Measurements from ENCODE around the gene EXOC2. TPM values are rescaled to one million over a fixed set of nuclear protein-coding genes. Genes with fewer than 3 reads are reported as not detected.
A peak's percentile ranks its signal among the peaks of the same experiment; 100 is the strongest.

Gene EXOC2
- total RNA-seq, 1 donor from 2014 or later: 29.2 TPM

DNA sequence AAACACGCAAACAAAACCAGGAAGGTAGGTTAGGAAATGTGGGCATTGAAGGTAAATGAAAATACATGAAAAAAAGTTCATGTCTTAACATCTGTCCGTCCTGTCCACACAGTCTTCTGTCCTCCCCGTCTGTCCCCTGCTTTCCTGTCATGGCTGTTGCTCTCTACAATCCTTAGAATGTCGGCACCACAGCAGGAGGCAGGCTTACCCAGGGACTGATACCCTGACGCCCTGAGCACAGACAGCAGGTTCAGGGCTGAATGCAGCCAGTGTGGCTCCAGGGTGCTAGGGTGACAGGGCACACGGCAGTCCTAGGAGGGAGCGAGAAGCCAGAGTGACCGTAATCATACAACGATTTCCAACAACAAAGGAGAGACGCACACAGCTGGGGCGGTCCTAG, 177.7 kb downstream of the EXOC2 start:
- H3K27me3 ChIP-seq (ENCODE audit: control insufficient read depth, insufficient read depth, low read length): no peaks in the 10 kb centered on the region
- H3K4me3 ChIP-seq (ENCODE audit: low read depth, low read length): no peak overlapping the region
- FAIRE-seq: peak; percentile 90
- H3K36me3 ChIP-seq (ENCODE audit: control insufficient read depth, insufficient read depth, low read length): peaks cover 1% of the 10 kb centered on the region
- TF ChIP-seq, protein P1, sequence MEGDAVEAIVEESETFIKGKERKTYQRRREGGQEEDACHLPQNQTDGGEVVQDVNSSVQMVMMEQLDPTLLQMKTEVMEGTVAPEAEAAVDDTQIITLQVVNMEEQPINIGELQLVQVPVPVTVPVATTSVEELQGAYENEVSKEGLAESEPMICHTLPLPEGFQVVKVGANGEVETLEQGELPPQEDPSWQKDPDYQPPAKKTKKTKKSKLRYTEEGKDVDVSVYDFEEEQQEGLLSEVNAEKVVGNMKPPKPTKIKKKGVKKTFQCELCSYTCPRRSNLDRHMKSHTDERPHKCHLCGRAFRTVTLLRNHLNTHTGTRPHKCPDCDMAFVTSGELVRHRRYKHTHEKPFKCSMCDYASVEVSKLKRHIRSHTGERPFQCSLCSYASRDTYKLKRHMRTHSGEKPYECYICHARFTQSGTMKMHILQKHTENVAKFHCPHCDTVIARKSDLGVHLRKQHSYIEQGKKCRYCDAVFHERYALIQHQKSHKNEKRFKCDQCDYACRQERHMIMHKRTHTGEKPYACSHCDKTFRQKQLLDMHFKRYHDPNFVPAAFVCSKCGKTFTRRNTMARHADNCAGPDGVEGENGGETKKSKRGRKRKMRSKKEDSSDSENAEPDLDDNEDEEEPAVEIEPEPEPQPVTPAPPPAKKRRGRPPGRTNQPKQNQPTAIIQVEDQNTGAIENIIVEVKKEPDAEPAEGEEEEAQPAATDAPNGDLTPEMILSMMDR (IDR thresholded peaks at IDR 0.05; ENCODE audit: insufficient read depth, low read length, severe bottlenecking): no peak
- no peak for DNase-seq (ENCODE audit: low read depth)

DNA sequence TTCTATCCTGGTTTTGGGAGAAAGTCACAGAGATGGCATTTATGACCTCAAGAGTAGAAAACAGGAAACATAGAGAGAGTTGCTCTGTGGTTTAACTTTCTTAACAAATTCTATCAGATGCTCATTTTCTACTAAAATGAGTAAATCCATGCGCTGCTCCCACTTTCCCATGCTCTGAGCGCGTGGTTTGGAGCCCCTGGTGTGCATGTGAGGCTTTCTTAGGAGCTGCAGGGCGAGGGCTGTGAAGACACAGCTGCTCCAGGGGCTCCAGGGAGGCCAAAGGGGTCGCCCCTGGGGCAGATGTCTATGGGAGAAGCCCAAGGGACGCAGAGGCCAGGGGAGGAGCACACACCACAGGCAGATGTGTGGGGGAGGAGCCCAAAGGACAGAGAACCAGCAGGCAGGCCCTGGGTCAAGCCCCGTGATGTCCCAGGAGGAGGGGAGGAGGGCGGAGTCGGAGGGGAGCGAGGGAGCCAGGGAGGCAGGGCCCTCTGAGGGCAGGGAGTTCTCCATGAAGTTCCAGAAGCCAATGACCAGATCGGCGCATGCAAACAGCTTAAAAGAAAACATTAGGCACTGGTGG, 178.5 kb downstream of the EXOC2 start:
- Histone ChIP-seq H3K27me3 (ENCODE audit: control insufficient read depth, insufficient read depth, low read length) (no peaks in the 10 kb centered on the region), H3K36me3 (ENCODE audit: control insufficient read depth, insufficient read depth, low read length) (peaks cover 1% of the 10 kb centered on the region), H3K4me3 (ENCODE audit: low read depth, low read length) (no peak overlapping the region)
- TF ChIP-seq, protein P1 (IDR thresholded peaks at IDR 0.05; ENCODE audit: insufficient read depth, low read length, severe bottlenecking): no peak
- FAIRE-seq (no peak), DNase-seq (ENCODE audit: low read depth) (no peak)

DNA sequence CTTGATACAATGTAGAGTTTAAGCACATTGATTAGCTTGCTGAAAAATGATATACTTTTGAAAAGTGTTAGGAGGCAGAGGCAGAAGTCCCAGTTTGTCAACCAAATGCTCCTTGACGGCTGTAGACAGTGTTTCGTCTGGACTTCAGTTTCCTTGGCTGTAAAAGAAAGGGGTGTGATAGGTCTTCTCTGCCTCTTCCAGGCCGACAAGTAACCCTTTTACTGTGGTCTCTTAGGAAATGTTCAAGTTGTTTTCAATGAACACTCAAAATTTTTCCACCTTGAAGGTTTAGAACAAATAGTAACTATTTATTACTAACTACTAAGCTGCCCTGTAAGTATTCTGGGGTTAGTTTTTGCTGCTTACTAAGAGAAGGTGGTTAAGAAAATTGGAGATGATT, 179.0 kb downstream of the EXOC2 start:
- Histone ChIP-seq H3K4me3 (ENCODE audit: low read depth, low read length) (no peak overlapping the region), H3K27me3 (ENCODE audit: control insufficient read depth, insufficient read depth, low read length) (no peaks in the 10 kb centered on the region), H3K36me3 (ENCODE audit: control insufficient read depth, insufficient read depth, low read length) (peaks cover 1% of the 10 kb centered on the region)
- no peak for FAIRE-seq
- DNase-seq (ENCODE audit: low read depth): no peak
- TF ChIP-seq, protein P1 (IDR thresholded peaks at IDR 0.05; ENCODE audit: insufficient read depth, low read length, severe bottlenecking): no peak

DNA sequence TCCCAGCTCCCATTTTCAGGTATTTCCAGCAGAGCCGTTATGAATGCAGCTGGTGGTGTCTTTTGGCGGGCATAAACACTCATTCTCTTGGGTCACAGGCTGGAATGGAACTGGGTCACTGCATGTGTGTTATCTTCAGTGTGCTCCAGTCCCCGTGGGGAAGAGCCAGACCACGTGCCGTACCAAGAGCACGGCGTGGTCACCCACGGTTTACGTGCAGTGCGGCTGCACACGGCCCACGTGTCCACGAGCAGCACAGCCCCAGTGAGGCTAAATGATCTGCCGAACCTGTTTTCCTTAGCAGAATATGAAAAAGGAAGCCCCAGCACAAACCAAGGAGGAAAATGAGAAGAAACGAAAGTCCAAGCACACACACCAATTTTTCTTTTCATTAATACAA, 179.9 kb downstream of the EXOC2 start:
- Histone ChIP-seq H3K27me3 (ENCODE audit: control insufficient read depth, insufficient read depth, low read length) (no peaks in the 10 kb centered on the region), H3K36me3 (ENCODE audit: control insufficient read depth, insufficient read depth, low read length) (peaks cover 1% of the 10 kb centered on the region), H3K4me3 (ENCODE audit: low read depth, low read length) (no peak overlapping the region)
- DNase-seq (ENCODE audit: low read depth): no peak
- TF ChIP-seq, protein P1 (IDR thresholded peaks at IDR 0.05; ENCODE audit: insufficient read depth, low read length, severe bottlenecking): no peak
- no peak for FAIRE-seq

DNA sequence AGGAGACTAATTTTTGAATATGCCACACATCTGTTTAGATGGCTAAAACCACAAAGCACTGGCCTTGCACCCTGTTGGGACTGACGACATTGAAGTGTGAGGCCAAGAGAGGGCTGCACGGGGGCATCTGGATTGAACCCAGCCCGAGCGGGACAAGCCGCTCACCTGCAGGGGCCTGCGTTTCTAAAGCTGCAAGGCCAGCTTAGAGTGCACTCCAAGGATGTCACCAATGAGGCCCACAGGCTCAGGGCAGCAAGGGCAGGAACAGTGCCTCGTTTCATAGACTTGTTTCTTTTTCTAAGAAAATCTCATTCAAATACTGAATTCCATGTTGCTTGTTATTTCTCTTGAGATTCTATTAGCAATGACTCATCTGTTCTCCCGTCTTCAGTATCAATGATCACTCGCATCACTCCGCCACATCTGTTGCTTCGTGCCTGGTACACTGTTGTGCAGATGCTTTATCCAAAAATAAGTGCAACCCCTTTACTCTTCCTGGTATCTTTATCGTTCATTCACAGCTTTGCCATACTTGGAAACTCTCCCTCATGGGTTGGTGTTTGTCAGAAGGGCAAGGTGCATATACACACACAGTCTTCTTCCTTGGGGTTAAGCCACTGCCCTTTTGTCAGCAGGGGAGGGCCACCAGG, 181.3 kb downstream of the EXOC2 start:
- Histone ChIP-seq H3K27me3 (ENCODE audit: control insufficient read depth, insufficient read depth, low read length) (no peaks in the 10 kb centered on the region), H3K4me3 (ENCODE audit: low read depth, low read length) (no peak overlapping the region), H3K36me3 (ENCODE audit: control insufficient read depth, insufficient read depth, low read length) (peaks cover 1% of the 10 kb centered on the region)
- DNase-seq (ENCODE audit: low read depth): no peak
- no peak for FAIRE-seq
- TF ChIP-seq, protein P1 (IDR thresholded peaks at IDR 0.05; ENCODE audit: insufficient read depth, low read length, severe bottlenecking): no peak

DNA sequence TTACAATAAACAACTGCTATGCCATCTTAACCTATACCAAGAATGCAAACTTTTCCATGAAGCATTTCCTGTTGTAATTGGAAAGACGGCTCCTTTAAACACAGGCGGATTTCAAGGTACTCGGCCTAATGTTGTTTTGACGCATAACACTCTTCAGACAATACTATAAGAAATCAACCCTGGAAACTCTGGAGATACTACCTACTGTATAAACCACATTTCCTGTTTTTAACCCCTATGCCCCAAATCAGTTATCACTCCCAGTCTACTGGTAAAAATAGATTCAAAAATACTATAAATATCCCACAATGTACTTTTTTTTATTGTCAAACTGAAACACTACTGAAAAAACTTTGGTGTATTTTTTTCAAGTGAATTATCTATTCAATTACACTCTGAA, 183.3 kb downstream of the EXOC2 start:
- Histone ChIP-seq H3K4me3 (ENCODE audit: low read depth, low read length) (no peak overlapping the region), H3K36me3 (ENCODE audit: control insufficient read depth, insufficient read depth, low read length) (peaks cover 1% of the 10 kb centered on the region), H3K27me3 (ENCODE audit: control insufficient read depth, insufficient read depth, low read length) (no peaks in the 10 kb centered on the region)
- TF ChIP-seq, protein P1 (IDR thresholded peaks at IDR 0.05; ENCODE audit: insufficient read depth, low read length, severe bottlenecking): no peak
- DNase-seq (ENCODE audit: low read depth) (no peak), FAIRE-seq (no peak)
